Midbrain (tissue), 1 donor: ENCODE measurements around the gene PCID2.

Source experiments
- DNase-seq: peaks from one replicate; lab custom pipeline; 2025; lab: John Stamatoyannopoulos, UW

Gene PCID2

DNA sequence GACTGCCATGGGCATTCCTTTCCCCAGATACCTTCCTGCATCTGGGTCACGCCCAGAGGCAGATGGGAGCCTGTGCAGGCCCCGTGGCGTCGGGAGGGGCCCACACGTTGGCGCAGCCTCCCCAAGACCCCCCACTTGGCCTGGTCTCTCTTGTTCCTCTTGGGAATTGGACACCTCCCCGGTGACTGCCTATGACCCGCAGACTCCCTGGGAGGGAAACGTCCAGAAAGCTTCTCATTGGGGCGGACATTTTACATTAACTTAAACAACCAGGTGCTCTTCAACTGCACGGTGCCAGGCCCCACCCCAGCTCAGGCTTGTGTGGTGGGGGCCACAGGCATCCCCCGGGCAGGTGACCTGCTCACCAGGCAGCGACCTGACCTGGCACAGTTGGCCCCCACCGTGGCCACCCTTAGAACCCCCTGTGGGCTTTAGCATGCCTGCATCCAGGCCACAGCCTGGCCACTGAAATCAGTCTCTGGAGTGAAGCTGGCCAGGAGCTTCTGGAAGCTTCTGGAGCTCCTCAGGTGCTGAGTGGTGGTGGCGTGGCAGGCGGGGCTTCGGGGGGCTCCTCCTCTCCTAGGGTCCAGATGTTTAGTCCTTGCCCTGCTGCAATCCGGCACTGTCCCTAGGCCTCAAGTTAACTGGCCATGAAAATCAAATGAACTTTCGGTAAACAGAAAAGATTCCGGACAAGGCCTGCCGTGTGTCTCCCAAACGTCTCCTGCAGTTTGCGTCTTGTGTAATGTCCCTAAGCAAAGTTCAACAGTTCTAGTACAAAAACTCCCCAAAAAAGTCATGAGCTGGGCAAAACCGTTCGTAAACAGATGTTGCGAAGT lies 58.5 kb downstream of the PCID2 start:
- DNase-seq = no peak

DNA sequence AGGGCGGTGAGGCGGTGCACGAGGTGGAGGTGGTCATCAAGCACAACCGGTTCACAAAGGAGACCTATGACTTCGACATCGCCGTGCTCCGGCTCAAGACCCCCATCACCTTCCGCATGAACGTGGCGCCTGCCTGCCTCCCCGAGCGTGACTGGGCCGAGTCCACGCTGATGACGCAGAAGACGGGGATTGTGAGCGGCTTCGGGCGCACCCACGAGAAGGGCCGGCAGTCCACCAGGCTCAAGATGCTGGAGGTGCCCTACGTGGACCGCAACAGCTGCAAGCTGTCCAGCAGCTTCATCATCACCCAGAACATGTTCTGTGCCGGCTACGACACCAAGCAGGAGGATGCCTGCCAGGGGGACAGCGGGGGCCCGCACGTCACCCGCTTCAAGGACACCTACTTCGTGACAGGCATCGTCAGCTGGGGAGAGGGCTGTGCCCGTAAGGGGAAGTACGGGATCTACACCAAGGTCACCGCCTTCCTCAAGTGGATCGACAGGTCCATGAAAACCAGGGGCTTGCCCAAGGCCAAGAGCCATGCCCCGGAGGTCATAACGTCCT lies 59.4 kb downstream of the PCID2 start:
- DNase-seq = no peak

DNA sequence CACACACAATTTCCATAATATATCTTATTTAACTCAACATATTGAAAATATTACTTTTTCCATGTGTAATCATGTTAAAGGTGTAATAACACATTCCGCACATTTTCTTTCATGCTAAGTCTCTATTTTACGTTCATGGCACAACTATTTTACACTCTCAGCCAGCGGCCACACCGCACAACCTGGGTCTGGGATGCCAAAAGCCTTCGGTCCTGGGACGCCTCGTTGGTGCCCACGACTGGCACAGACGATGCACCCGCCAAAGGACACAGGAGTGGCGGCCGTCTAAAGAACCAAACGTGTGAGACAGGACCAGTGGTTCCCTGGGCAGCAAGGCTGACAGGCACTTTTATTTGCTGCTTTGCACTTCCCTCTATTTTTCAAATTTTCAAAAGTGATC lies 60.1 kb downstream of the PCID2 start:
- no peak for DNase-seq

DNA sequence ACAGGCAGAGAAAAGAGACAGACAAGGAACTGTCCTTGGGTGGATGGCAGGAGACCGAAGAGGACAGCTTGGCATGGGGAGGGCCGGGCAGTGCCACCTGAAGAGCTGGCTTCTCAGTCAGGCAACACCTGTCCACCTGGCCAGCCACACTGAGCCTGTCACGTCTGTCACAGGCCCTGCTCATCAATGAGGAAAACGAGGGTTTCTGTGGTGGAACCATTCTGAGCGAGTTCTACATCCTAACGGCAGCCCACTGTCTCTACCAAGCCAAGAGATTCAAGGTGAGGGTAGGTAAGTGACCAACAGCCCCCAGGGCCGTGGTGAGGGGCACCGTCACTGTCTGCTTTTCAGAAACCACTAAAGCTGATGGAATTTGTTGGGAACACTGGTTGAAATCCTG lies 61.3 kb downstream of the PCID2 start:
- no peak for DNase-seq

DNA sequence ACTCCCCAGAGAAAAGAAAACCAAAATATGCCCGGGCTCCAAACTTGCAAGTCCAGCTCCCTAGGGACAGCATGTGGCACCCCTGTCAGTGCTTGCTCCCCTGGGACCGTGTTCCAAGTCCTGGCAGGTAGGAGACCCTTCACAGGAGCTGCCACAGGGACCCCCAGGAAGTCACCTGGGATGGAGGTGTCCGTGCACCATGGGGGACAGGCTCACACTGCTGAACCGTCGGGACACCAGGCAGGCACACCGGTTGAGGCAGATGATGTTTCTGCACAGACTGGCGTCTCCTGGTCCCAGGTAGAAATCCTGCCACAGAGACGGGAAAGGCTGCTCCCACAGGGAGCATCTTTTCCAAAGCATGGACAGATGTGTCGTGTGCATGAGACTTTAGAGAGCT lies 61.7 kb downstream of the PCID2 start:
- DNase-seq = no peak

DNA sequence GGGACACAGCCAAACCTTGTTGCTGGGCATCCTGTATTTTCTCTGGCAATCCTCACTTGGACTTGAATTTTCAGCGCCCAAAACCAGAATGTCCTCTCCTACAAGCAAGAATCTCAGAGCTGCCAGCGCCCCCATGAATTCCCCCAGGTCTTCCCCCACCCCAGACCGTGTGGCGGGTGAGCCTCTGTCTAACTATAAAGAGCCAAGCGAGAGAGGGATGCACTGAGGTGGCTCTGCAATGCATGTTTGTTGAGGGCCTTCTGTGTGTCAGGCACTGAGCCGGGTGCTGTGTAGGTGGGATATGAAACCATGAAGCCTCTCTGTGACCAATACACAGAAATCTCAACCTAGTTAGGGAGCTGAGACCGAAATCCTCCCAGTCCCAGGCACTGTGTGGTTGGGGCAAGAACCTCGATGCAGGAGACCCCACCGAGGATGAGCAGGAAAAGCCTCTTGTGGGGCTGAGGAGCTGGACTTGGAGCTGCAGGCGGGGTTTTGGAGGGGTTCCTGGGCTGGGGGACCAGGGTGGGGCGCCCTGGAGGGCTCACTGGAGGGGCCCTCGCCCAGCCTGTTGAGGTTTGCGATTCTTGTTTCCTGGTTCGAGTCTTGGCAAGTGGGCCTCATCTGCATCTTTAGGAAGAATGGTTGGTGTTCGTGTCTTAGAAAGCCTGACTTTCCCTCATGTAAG lies 62.4 kb downstream of the PCID2 start:
- no peak for DNase-seq

DNA sequence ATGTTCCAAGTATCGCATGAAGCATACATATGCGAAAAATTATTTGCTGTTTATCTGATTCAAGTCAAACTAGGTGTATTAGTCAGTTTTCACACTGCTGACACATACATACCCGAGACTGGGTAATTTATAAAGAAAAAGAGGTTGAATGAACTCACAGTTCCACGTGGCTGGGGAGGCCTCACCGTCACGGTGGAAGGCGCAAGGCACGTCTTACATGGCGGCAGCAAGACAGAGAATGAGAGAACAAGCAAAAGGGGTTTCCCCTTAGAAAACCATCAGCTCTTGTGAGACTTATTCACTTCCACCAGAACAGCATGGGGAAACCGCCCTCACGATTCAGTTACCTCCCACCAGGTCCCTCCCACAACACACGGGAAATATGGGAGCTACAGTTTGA lies 63.0 kb downstream of the PCID2 start:
- no peak for DNase-seq

DNA sequence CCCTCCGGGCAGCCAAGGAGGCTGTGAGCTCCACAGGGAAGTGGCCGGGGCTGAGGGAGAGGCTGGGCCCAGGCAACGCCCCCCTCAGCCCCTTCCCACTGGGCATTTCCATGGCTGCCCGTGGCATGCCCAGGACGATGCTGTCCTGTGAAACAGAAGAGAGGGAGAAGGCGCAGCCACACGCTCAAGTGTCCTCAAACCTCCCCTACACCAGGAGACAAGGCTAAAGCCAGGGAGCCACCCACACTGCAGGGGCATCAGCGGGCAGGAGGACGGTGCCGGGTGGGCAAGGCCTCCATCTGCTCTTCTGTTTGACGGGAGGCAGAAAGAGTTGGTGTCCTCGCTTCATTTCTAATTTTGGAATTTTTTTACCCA lies 64.2 kb downstream of the PCID2 start:
- no peak for DNase-seq

DNA sequence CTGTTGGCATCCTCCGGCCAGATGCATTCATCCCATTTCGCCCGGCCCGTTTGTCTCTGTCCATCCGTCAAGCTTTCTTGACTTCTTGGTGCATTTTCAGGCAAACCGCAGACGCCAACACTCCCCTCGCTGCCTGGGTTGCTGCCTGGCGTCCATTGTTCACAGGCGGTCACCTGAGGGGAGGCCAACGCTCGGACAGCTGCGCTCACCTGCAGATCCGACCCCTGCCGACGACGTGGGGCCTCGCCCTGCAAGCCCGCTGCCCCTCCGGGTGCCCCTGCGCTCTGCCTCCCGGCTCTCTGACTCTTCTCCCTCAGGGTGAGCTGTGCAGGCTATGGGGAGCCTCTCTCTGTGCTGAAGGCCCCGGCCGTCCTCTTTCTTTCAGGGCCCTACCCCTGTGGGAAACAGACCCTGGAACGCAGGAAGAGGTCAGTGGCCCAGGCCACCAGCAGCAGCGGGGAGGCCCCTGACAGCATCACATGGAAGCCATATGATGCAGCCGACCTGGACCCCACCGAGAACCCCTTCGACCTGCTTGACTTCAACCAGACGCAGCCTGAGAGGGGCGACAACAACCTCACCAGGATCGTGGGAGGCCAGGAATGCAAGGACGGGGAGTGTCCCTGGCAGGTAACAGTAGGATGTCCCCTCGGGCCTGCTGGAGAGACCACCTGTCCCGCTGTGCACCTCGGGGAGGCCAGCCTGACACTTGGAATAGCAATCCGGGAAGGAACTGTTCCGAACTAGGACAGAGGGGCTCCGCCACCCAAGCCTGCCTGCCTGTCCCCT lies 64.8 kb downstream of the PCID2 start:
- no peak for DNase-seq

DNA sequence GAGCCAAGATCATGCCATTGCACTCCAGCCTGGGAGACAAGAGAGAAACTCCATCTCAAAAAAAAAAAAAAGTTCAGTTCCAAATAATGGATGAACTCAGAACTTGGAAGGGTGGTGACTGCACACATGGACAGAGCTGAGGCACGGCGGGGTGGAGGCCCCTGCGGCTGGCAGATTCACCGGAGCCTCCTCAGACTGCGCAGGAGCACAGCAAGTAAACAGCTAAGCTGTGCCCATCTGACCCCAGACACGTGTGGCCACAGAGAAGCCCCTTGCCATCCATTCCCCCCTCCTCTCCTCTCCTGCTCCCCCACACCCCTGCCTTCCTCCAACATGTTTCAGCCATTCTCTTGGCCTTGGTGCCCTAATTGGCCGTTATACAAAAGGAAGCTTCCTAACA lies 65.6 kb downstream of the PCID2 start:
- no peak for DNase-seq

DNA sequence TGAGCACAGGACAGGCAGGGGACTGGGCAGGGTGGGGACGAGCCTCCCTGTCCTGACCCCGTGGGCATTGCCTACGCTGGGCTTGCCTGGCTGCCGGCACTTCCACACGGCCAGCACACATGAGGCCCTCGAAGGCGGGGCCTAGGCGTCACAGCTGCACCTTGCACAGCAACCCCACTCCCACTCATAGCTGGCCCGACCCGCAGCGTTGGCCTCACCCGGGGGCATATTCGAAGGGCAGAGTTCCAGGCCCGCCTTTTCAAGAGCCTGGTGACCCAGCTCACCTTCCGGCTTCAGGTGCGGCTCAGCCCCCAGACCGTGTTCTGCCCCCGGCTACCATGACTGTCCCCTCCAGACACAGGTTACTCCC lies 66.9 kb downstream of the PCID2 start:
- DNase-seq = no peak

DNA sequence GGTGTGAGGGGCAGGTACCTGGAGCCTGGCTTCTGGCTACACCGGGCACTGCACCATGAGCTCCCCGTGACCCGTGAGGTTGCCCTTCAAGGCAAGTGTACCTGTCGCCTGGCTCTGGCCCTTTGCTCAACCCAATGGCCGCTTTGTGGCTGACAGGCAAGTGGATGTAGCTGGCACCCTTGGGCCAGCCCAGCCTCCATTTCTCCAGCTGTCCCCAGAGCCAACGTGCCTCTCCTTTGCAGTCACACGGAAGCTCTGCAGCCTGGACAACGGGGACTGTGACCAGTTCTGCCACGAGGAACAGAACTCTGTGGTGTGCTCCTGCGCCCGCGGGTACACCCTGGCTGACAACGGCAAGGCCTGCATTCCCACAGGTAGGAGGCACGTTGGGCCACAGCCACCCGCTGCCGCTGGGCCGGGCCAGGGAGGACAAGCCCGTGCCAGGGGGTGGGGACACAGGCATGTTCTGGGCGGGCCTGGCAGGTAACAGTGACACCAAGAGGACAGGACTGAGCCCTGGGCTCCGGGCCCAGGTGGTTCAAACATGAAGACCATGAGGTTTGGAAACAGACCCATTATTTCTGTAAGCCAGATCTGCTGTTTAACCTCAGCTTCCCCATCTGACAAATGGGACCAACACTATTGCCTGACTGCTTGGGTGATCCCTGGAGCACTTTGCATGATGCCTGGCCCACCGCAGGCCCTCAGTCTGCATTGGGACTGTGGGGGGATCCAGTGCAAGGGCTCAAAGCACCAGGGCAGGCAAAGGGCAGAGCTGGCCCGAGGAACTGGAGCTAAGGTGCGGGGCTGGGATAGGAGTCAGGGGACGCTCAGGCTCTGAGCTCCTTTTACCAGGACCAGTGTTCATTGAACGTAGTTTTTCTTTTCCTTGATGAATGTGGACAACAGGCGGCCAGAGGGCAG lies 67.5 kb downstream of the PCID2 start:
- no peak for DNase-seq

DNA sequence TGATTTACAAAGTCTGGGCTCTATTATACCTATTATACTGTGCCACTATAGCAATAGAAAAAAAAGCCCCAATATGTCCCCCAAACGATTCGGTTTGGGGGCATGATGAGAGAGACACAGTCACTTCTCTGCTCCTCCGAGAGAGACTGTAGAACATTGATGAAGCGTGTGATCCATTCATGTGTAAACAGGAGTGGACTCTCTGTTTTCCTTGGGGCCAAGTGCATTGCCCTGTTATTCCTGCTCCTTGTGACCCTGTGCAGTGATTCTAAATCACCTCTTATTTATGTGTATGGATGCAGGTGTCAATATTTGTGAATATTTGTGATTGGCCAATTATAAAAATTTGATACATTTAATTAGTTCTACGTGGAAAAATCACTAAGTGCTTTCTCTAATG lies 68.9 kb downstream of the PCID2 start:
- no peak for DNase-seq

DNA sequence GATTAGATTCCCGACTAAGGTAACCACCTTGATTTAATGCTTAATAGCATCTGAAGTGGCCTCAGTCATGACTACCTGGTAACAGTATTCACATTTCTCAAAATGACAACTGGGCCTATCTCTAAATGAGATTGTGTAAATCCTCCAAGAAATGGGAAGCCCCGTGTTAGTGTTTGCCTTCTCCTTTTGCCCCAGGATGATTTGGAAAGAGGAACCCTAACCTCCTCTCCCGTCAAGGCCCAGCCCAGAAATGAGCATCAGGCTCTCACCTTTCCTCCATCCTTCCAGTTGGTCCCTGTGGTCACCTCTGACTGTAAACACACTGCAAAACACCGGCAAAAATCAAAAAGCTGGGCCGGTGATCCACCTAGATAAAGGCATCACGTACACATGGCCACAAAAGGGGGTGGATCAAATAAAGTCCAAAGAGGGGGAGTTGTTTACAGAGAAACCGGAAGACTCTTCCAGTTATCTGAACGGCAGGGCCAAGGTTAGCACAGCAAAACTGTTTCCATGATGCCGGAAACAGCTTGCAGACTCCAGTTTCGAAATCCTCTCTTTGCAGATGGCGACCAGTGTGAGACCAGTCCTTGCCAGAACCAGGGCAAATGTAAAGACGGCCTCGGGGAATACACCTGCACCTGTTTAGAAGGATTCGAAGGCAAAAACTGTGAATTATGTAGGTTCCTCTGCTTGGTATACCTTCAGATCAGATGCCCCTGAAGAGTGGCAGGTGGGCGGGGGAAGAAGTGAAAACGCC lies 69.5 kb downstream of the PCID2 start:
- no peak for DNase-seq

DNA sequence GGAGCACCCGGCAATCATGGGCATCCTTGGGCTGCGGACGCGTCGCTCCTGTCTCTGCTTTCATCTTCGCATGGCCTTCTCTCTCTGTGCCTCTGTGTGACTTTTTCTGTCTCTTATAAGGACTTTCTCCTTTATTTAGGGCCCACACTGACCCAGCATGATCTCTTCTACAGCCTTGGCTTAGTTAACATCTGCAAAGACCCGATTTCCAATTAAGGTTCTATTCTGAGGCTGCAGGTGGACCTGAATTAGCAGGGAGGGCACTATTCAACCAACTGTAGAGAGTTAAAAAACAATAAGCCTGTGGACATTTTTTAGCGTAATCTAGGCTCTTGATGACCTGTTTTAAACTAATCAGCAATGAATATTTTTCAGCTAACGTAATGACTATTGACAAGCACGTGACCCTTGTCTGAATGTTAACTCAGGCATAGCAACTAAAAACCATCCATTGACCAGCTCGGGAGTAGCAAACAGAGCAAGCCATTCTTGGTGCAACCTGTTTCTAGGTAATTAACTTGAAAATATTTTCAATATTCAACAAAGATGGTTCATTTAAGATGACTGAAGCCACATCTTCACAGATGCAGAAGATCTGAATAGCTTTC lies 70.7 kb downstream of the PCID2 start:
- no peak for DNase-seq

DNA sequence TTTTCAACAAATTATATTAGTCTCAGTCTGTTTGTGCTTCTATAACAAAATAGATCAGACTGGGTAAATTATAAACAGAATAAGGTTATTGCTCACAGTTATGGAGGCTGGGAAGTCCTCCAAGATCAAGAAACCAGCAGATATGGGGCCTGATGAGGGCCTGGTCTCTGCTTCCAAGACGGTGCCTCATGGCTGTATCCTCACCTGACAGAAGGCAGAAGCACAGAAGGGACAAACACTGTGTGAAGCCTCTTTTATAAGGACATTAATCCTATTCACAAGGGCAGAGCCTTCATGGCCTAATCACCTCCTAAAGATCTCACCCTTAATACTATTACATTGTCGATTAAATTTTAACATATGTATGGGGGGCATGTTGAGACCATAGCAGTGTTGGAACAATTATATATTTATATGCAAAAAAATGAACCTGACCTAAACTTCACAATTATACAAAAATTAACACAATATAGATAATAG lies 73.1 kb downstream of the PCID2 start:
- no peak for DNase-seq

DNA sequence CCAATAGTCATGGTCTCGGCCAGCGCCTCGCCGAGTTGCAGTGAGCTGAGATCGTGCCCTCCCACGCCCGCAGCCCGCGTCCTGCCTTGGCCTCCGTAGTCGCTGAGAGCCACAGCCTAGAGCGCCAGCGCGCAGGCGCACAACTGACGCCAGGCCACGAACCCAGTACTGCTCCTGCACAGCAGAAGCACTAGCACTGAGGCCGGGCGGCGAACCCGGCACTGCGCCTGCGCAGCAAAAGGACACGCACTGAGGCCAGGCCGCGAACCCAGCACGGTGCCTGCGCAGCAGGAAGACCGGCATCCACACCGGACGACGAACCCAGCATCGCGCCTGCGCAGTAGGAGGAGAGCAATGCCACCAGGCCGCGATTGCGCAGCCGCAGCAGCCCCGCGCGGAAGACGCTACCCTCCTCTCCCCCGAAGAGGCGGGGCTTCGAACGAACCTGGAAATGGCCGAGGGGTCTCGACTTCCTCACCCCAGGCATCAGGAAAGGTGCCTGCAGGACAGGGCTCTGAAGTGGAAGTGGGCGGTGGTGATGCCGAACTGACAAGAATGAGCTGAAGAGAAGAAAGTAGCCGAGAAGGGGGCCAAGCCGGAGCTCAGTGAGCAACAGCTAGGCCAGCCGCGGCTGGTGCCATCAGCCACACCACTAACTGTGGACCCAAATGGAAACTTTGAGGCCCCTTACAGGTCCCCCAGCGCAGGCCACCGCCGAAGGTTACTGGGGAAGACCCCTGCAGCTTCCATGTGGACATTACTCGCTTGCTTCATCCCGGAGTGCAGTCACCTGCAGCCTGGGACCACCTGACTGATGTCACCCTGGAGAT lies 78.3 kb downstream of the PCID2 start:
- no peak for DNase-seq

DNA sequence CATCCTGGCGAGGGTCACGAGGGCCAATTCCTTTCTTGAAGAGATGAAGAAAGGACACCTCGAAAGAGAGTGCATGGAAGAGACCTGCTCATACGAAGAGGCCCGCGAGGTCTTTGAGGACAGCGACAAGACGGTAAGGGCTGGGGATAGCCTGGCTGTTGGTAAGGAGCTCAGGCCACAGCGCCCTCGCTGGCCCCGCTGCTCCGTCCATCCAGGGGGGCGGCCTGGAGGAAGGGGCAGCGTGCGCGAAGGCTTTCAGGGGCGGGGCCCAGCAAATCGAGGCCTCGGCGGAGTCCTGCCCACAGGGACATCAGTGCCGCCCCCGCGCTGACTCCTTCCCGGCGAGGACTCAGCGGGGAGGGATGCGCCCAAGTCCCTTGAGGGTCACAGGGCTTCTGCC lies 79.0 kb downstream of the PCID2 start:
- DNase-seq = no peak
